ENCODE measurements around the gene BAHD1.

GRCh38 chr15:40456738-40457137 lies 16.0 kb downstream of the BAHD1 start:
- TF ChIP-seq ELF4 (CRISPR knock-in tag; IDR thresholded peaks at IDR 0.05; ENCODE audit: low read depth) (no peak), CBFB (CRISPR knock-in tag; IDR thresholded peaks at IDR 0.05; ENCODE audit: low read depth) (no peak), CTCF (IDR thresholded peaks at IDR 0.05) (no peak), CREM (CRISPR knock-in tag; IDR thresholded peaks at IDR 0.05) (no peak), ETV6 (CRISPR knock-in tag; IDR thresholded peaks at IDR 0.05) (no peak), E2F5 (CRISPR knock-in tag; IDR thresholded peaks at IDR 0.05) (no peak), USF2 (CRISPR knock-in tag; IDR thresholded peaks at IDR 0.05) (no peak), FOXP1 (CRISPR knock-in tag; IDR thresholded peaks at IDR 0.05; ENCODE audit: borderline replicate concordance) (no peak), NR1H2 (CRISPR knock-in tag; IDR thresholded peaks at IDR 0.05) (no peak), ZSCAN18 (CRISPR knock-in tag; IDR thresholded peaks at IDR 0.05) (no peak), MLX (CRISPR knock-in tag; IDR thresholded peaks at IDR 0.05) (no peak), MAX (CRISPR knock-in tag; IDR thresholded peaks at IDR 0.05) (no peak)

Measured in WTC11 (cell line).